ENCODE measurements around the gene CD300LF.

CD300LF gene

DNA sequence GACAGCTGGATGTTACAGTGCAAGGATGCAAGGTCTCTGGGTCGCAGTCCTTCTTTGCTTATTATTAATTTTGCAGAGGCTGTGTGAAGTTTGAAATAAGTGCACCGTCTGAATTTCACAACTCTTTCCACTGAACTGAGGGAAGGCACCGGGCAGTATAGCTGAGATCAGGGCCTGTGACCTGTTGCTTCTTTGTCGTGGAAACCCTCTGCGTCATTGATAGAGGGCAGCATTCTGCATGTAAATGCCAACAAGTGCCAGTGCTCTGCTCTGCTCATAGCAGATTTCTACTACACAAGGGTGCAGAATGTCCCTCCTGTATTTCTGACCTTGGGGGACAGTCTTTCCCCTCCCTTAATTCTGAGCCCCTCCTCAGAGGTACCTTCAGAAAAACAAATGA is 26.0 kb downstream of the CD300LF start:
- H3K27ac ChIP-seq: no peak overlapping the region
- H3K79me2 ChIP-seq: no peaks in the 10 kb centered on the region
- no peak overlapping the region for H3K4me2 ChIP-seq (ENCODE audit: low read length)
- TF ChIP-seq, protein P1, sequence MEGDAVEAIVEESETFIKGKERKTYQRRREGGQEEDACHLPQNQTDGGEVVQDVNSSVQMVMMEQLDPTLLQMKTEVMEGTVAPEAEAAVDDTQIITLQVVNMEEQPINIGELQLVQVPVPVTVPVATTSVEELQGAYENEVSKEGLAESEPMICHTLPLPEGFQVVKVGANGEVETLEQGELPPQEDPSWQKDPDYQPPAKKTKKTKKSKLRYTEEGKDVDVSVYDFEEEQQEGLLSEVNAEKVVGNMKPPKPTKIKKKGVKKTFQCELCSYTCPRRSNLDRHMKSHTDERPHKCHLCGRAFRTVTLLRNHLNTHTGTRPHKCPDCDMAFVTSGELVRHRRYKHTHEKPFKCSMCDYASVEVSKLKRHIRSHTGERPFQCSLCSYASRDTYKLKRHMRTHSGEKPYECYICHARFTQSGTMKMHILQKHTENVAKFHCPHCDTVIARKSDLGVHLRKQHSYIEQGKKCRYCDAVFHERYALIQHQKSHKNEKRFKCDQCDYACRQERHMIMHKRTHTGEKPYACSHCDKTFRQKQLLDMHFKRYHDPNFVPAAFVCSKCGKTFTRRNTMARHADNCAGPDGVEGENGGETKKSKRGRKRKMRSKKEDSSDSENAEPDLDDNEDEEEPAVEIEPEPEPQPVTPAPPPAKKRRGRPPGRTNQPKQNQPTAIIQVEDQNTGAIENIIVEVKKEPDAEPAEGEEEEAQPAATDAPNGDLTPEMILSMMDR (IDR thresholded peaks at IDR 0.05): no peak
- no peaks in the 10 kb centered on the region for H3K27me3 ChIP-seq (ENCODE audit: control insufficient read depth, insufficient read depth, low read length)
- H3K9me3 ChIP-seq (ENCODE audit: control insufficient read depth, low read length): no peaks in the 10 kb centered on the region
- no peaks in the 10 kb centered on the region for H3K36me3 ChIP-seq (ENCODE audit: control insufficient read depth, insufficient read depth, low read length)
- H2AFZ ChIP-seq: no peak overlapping the region
- no peak overlapping the region for H3K9ac ChIP-seq
- no peak overlapping the region for H3K4me3 ChIP-seq (ENCODE audit: low read depth, low read length)
- no peaks in the 10 kb centered on the region for H3K4me1 ChIP-seq

DNA sequence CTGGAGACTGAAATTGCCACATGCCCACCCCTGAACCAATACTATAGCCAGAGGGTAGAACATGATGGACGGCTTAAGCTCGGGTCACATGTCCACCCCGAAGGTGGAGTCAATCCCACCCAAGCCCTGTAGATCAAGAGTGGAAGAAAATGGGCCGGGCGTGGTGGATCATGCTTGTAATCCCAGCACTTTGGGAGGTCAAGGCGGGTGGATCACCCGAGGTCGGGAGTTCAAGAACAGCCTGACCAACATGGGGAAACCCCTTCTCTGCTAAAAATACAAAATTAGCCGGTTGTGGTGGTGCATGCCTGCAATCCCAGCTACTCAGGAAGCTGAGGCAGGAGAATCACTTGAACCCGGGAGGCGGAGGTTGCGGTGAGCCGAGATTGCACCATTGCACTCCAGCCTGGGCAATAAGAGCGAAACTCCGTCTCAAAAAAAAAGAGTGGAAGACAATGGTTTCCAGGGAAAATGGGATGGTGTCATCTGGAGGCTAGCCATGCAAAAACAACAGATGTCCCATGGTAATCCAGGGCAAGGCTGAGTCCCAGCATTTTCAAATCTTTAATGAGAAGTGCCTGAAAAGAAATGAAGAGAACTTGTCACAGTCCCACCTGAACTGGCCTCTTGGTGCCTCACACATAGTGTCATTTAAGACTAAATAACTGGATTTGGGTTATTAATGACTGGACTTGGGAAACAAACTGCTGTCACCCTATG is 30.1 kb downstream of the CD300LF start:
- H3K9me3 ChIP-seq (ENCODE audit: control insufficient read depth, low read length): no peaks in the 10 kb centered on the region
- H3K4me3 ChIP-seq (ENCODE audit: low read depth, low read length): no peak overlapping the region
- H3K9ac ChIP-seq: no peak overlapping the region
- H3K36me3 ChIP-seq (ENCODE audit: control insufficient read depth, insufficient read depth, low read length): no peaks in the 10 kb centered on the region
- no peak overlapping the region for H3K27ac ChIP-seq
- no peak overlapping the region for H2AFZ ChIP-seq
- H3K4me1 ChIP-seq: no peaks in the 10 kb centered on the region
- H3K27me3 ChIP-seq (ENCODE audit: control insufficient read depth, insufficient read depth, low read length): no peaks in the 10 kb centered on the region
- H3K79me2 ChIP-seq: no peaks in the 10 kb centered on the region
- no peak overlapping the region for H3K4me2 ChIP-seq (ENCODE audit: low read length)
- TF ChIP-seq, protein P1 (IDR thresholded peaks at IDR 0.05): no peak

DNA sequence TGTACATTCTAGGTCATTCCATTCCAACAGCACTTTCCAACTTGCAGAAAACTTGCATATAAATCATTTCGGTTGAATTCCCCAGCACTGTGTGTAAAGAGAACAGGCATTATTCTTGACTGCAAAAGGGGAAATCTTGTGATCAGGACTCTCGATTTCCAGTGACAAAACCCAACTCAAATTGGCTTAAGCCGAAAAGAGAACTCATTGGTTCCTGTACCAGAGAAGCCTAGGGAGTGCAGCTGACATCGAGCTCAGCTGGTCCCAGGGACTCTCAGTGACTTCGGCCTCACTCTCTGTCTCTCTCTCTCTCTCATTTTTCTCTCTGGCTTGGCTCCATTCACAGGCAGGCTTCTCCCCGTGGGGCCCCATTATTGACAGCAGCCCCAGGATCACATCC is 30.7 kb downstream of the CD300LF start:
- Histone ChIP-seq H3K4me1 (no peaks in the 10 kb centered on the region), H3K79me2 (no peaks in the 10 kb centered on the region), H3K27ac (no peak overlapping the region), H3K9me3 (ENCODE audit: control insufficient read depth, low read length) (no peaks in the 10 kb centered on the region), H3K36me3 (ENCODE audit: control insufficient read depth, insufficient read depth, low read length) (no peaks in the 10 kb centered on the region), H3K4me2 (ENCODE audit: low read length) (no peak overlapping the region), H2AFZ (no peak overlapping the region), H3K9ac (no peak overlapping the region), H3K4me3 (ENCODE audit: low read depth, low read length) (no peak overlapping the region), H3K27me3 (ENCODE audit: control insufficient read depth, insufficient read depth, low read length) (no peaks in the 10 kb centered on the region)
- TF ChIP-seq, protein P1 (IDR thresholded peaks at IDR 0.05): no peak

DNA sequence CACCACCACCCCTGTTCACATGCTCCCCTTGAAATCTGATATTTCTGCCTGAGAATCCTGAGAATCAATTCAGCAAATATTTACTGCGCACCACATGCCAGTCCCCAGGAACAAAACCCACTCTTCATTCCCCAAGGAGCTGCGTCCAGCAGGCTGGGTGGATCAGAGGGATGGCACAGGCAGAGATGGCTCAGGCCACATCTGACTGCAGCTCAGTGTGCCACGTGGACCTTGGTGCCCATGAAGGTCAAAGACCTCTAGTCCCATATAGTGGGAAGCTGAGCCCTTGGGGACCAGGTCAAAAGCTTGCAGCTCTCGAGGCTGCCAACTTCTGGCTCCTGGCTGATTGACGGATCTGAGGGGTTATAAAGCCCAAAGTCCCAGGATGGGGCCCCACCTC is 31.8 kb downstream of the CD300LF start:
- H2AFZ ChIP-seq: no peak overlapping the region
- no peak overlapping the region for H3K4me2 ChIP-seq (ENCODE audit: low read length)
- no peaks in the 10 kb centered on the region for H3K4me1 ChIP-seq
- H3K36me3 ChIP-seq (ENCODE audit: control insufficient read depth, insufficient read depth, low read length): no peaks in the 10 kb centered on the region
- H3K27me3 ChIP-seq (ENCODE audit: control insufficient read depth, insufficient read depth, low read length): no peaks in the 10 kb centered on the region
- H3K4me3 ChIP-seq (ENCODE audit: low read depth, low read length): no peak overlapping the region
- no peaks in the 10 kb centered on the region for H3K79me2 ChIP-seq
- TF ChIP-seq, protein P1 (IDR thresholded peaks at IDR 0.05): no peak
- H3K27ac ChIP-seq: no peak overlapping the region
- H3K9ac ChIP-seq: no peak overlapping the region
- no peaks in the 10 kb centered on the region for H3K9me3 ChIP-seq (ENCODE audit: control insufficient read depth, low read length)

DNA sequence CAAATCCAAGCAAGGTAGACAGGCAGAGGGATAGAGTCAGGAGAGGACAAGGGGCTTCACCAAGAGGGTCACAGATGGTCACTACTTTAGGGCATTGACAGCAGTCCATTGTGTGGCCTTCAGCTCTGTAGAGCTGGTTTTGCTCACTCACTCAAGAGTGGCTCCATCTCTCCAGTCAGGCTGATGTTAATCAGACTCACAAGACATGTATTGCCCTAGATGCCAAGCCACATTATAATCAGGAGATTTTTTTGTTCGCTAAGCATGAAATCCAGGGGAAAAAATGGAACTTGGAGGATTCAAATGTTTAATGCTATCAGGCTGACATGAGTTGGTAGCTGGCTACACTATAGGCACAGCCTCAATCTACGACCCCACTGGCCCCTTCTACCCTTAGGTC is 32.5 kb downstream of the CD300LF start:
- Histone ChIP-seq H3K27ac (no peak overlapping the region), H3K9me3 (ENCODE audit: control insufficient read depth, low read length) (no peaks in the 10 kb centered on the region), H2AFZ (no peak overlapping the region), H3K9ac (no peak overlapping the region), H3K4me3 (ENCODE audit: low read depth, low read length) (no peak overlapping the region), H3K4me2 (ENCODE audit: low read length) (no peak overlapping the region), H3K36me3 (ENCODE audit: control insufficient read depth, insufficient read depth, low read length) (no peaks in the 10 kb centered on the region), H3K27me3 (ENCODE audit: control insufficient read depth, insufficient read depth, low read length) (no peaks in the 10 kb centered on the region), H3K79me2 (no peaks in the 10 kb centered on the region), H3K4me1 (no peaks in the 10 kb centered on the region)
- TF ChIP-seq, protein P1 (IDR thresholded peaks at IDR 0.05): no peak

Measured in parathyroid adenoma (tissue), 2 donors.